HepG2 (cell line): ENCODE data around the gene MAP1LC3B. TPM values are rescaled to one million over a fixed set of nuclear protein-coding genes. Genes with fewer than 3 reads are reported as not detected.

ENCODE experiments used
- ATAC-seq: fragments of 200-7000 bp; cut with Tn5 transposase; 3 replicates; pipeline ENCODE4 v1.9.1; 2020; ENCODE audit warnings: mild to moderate bottlenecking, moderate library complexity
- BruUV-seq: library from RNA; stranded (reverse); fragments of 400-500 nt; replicated peaks from 2 replicates; lab custom pipeline; 2021; lab: Mats Ljungman, UMichigan
- CTCF ChIA-PET: fragments of 300-600 bp; formaldehyde crosslinking; extraction: SDS; loops from one replicate; lab custom pipeline; 2021; ENCODE audit warnings: low total read pairs, inconsistent platforms, low intra/inter-chr PET ratio; lab: Yijun Ruan, JAX
- POLR2A ChIA-PET: fragments of 350-600 bp; sonication (Branson Sonifier 250); formaldehyde crosslinking; loops from one replicate; lab custom pipeline; 2020; ENCODE audit warnings: antibody characterized with exemption, inconsistent platforms; lab: Yijun Ruan, JAX
- DNase-seq: peaks from one replicate; pipeline ENCODE4 v3.0.0-alpha.2; 2015; ENCODE audit warnings: low spot score
- FAIRE-seq: peaks from 3 replicates; lab custom pipeline; 2011; peaks lifted over from hg19 to GRCh38; lab: Jason Lieb, UNC
- H2AFZ ChIP-seq: one replicate; pipeline ENCODE4 v1.6.1; 2011; ENCODE audit warnings: low read length, inconsistent platforms
- H3K27ac ChIP-seq: fragments of 300-600 bp; 3 replicates; pipeline ENCODE4 v1.8.0; 2011; ENCODE audit warnings: mixed run types, mild to moderate bottlenecking, mixed read lengths, low read length, inconsistent platforms; ENCODE audit not compliant: insufficient read depth; ENCODE audit errors: extremely low read length
- H3K27me3 ChIP-seq, 2 experiments: fragments of 200-600 bp in 1 of 2; 2 replicates in 1 of 2; 3 replicates in 1 of 2; pipeline versions ENCODE4 v1.6.0 to v1.8.0; 2011; ENCODE audit warnings: low read length in 2 of 2, mild to moderate bottlenecking in 2 of 2, moderate library complexity in 2 of 2, inconsistent platforms in 1 of 2; ENCODE audit not compliant: insufficient read depth in 2 of 2, control insufficient read depth in 1 of 2
- H3K36me3 ChIP-seq, 2 experiments: fragments of 200-600 bp in 1 of 2; replicated peaks in 1 of 2; 2 replicates in 1 of 2; 3 replicates in 1 of 2; pipeline versions ENCODE4 v1.5.1 to v1.8.0; 2011; ENCODE audit warnings: low read length in 2 of 2, inconsistent platforms in 1 of 2; ENCODE audit not compliant: insufficient read depth in 2 of 2, control insufficient read depth in 1 of 2
- H3K4me1 ChIP-seq: 2 replicates; pipeline ENCODE4 v1.5.1; 2012; ENCODE audit warnings: low read length, inconsistent platforms; ENCODE audit not compliant: insufficient read depth
- H3K4me2 ChIP-seq: 2 replicates; pipeline ENCODE4 v1.6.0; 2011; ENCODE audit warnings: low read depth, low read length, inconsistent platforms
- H3K4me3 ChIP-seq, 3 experiments: fragments of 200-600 bp in 1 of 3; sonication (generic), shearing (Covaris generic) in 1 of 3; replicated peaks in 1 of 3; 2 replicates each; pipeline ENCODE4 v1.5.1; 2011 to 2016; ENCODE audit warnings: low read length in 3 of 3, inconsistent platforms in 2 of 3, low read depth in 2 of 3, mild to moderate bottlenecking in 2 of 3, control low read depth in 1 of 3, mixed read lengths in 1 of 3; ENCODE audit not compliant: insufficient read depth in 1 of 3
- H3K79me2 ChIP-seq: one replicate; pipeline ENCODE4 v1.6.1; 2011; ENCODE audit warnings: low read length, inconsistent platforms; ENCODE audit not compliant: insufficient read depth
- H3K9ac ChIP-seq: 2 replicates; pipeline ENCODE4 v1.6.0; 2011; ENCODE audit warnings: mild to moderate bottlenecking, low read depth, low read length, inconsistent platforms; ENCODE audit not compliant: insufficient read depth
- H3K9me3 ChIP-seq: 2 replicates; pipeline ENCODE4 v1.5.1; 2012; ENCODE audit warnings: mild to moderate bottlenecking, low read length
- H4K20me1 ChIP-seq: 2 replicates; pipeline ENCODE4 v1.6.0; 2011; ENCODE audit warnings: inconsistent platforms, mild to moderate bottlenecking, low read length, moderate library complexity; ENCODE audit not compliant: insufficient read depth
- MAFF ChIP-seq: IDR thresholded peaks from 2 replicates; pipeline ENCODE4 v1.6.1; 2011; ENCODE audit warnings: low read depth, low read length, improper control_type of control experiment
- MAFK ChIP-seq, 2 experiments: IDR thresholded peaks in 1 of 2; conservative IDR thresholded peaks in 1 of 2; 2 replicates each; pipeline ENCODE4 v1.6.1; 2011; ENCODE audit warnings: improper control_type of control experiment in 2 of 2, low read length in 2 of 2
- POLR2G ChIP-seq: fragments of 200-400 bp; formaldehyde crosslinking; IDR thresholded peaks from 2 replicates; pipeline ENCODE4 v1.6.1; 2018; ENCODE audit warnings: mild to moderate bottlenecking, low read depth, low read length, moderate library complexity
- TEAD2 ChIP-seq: sonication (generic); formaldehyde crosslinking; IDR thresholded peaks from 2 replicates; pipeline ENCODE4 v1.9.0; 2021; ENCODE audit warnings: missing genetic modification reagents
- ZNF567 ChIP-seq: sonication (generic); formaldehyde crosslinking; IDR thresholded peaks from 2 replicates; pipeline ENCODE4 v1.8.1; 2023; ENCODE audit warnings: mild to moderate bottlenecking, missing genetic modification reagents, borderline replicate concordance
- WGBS: methylation state at CpG from one replicate; pipeline ENCODE4 v1.1.6; 2017; ENCODE audit warnings: low lambda C conversion rate; 5-methylcytosine and 5-hydroxymethylcytosine counted together
- in situ Hi-C: cut with HindIII; loops from 2 replicates; pipeline ENCODE4 v1.10.0; 2017; ENCODE audit warnings: low pct_unique_long_range_greater_than_20kb; ENCODE audit not compliant: extremely low pct_ligation_motif_present
- intact Hi-C: fragments of 100-400 bp; cut with micrococcal nuclease; formaldehyde crosslinking; loops from one replicate; pipeline ENCODE4 v1.10.0; 2022; ENCODE audit not compliant: unreplicated experiment
- polyA plus RNA-seq, 8 experiments: library from polyadenylated mRNA; depleted of rRNA in 3 of 8; stranded (reverse) in 7 of 8; unstranded in 1 of 8; fragments of >200 nt; fragmentation: Illumina TruSeq in 4 of 8; extraction: Trizol in 4 of 8; gene quantifications; 2 replicates each; pipeline versions ENCODE4 v1.2.1 to v1.2.3, GENCODE V29; 2011 to 2016; ENCODE audit warnings: low read depth in 4 of 8, missing spikeins in 1 of 8, mixed read lengths in 1 of 8; ENCODE audit not compliant: insufficient read depth in 1 of 8
- total RNA-seq, 5 experiments: library from RNA; depleted of rRNA; stranded (reverse); fragments of >200 nt; fragmentation: Illumina TruSeq; extraction: Trizol; gene quantifications; 2 replicates each; pipeline ENCODE4 v1.2.3, GENCODE V29; 2016; ENCODE audit warnings: low read depth in 1 of 5
- TF ChIP-seq, protein P1 (sequence below): sonication (generic); formaldehyde crosslinking; IDR thresholded peaks from 2 replicates; pipeline ENCODE4 v1.5.1; 2020; ENCODE audit warnings: mild to moderate bottlenecking, missing genetic modification reagents, moderate library complexity

Gene MAP1LC3B
- total and polyA plus RNA-seq, 2 of the 13 experiments (the other 11 are each of a cell fraction or from before 2014, with no cell fraction given): 15.7 to 37.4 TPM

DNA sequence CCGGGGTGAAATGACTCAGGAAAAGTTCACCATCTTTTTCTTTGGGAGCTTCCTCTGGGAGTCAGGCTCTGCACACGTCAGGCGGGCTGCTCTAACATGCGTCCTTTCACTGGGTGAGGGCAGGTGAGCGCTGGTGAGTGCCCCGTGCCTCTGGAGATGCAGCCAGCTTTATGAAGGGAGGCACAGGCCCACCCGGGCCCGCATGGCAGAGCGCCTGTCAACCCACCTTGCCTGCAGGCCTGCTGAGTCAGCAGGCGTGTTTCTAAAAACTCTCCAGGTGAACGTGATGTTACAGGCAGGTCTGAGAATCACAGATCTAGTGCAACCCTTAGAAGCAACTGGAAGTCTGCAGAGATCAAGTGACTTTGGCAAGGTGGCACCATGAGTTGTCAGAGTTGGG, 18.4 kb downstream of the MAP1LC3B start:
- intact Hi-C loops (no loop called here), in situ Hi-C loops (no loop called here)
- no peak for DNase-seq
- H2AFZ ChIP-seq: no peak overlapping the region
- H3K27me3 ChIP-seq: no peaks in the 10 kb centered on the region
- POLR2A ChIA-PET: no interaction called here
- H3K9ac ChIP-seq: no peak overlapping the region
- H3K9me3 ChIP-seq: no peaks in the 10 kb centered on the region
- H3K79me2 ChIP-seq: no peaks in the 10 kb centered on the region
- H3K4me1 ChIP-seq: no peaks in the 10 kb centered on the region
- BruUV-seq: no TSS peak
- FAIRE-seq: no peak
- peaks cover under 1% of the 10 kb centered on the region; the same call in 1 of the 2 replicates for H4K20me1 ChIP-seq
- no peak overlapping the region for H3K27ac ChIP-seq
- no peak for TF ChIP-seq TEAD2 (CRISPR knock-in tag)
- peak; percentile 57 for TF ChIP-seq MAFF
- no peak for TF ChIP-seq ZNF567
- TF ChIP-seq, protein P1, sequence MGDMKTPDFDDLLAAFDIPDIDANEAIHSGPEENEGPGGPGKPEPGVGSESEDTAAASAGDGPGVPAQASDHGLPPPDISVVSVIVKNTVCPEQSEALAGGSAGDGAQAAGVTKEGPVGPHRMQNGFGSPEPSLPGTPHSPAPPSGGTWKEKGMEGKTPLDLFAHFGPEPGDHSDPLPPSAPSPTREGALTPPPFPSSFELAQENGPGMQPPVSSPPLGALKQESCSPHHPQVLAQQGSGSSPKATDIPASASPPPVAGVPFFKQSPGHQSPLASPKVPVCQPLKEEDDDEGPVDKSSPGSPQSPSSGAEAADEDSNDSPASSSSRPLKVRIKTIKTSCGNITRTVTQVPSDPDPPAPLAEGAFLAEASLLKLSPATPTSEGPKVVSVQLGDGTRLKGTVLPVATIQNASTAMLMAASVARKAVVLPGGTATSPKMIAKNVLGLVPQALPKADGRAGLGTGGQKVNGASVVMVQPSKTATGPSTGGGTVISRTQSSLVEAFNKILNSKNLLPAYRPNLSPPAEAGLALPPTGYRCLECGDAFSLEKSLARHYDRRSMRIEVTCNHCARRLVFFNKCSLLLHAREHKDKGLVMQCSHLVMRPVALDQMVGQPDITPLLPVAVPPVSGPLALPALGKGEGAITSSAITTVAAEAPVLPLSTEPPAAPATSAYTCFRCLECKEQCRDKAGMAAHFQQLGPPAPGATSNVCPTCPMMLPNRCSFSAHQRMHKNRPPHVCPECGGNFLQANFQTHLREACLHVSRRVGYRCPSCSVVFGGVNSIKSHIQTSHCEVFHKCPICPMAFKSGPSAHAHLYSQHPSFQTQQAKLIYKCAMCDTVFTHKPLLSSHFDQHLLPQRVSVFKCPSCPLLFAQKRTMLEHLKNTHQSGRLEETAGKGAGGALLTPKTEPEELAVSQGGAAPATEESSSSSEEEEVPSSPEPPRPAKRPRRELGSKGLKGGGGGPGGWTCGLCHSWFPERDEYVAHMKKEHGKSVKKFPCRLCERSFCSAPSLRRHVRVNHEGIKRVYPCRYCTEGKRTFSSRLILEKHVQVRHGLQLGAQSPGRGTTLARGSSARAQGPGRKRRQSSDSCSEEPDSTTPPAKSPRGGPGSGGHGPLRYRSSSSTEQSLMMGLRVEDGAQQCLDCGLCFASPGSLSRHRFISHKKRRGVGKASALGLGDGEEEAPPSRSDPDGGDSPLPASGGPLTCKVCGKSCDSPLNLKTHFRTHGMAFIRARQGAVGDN: peak; percentile 6; the same call in 1 of the 2 replicates
- 0 out of 2 replicates have a peak, but pooled peaks have one; percentile 24 for TF ChIP-seq POLR2G
- peak; percentile 79 to 82 for TF ChIP-seq MAFK (conservative IDR thresholded peaks at IDR 0.05 in 1 of 2, IDR thresholded peaks at IDR 0.05 in 1 of 2; ENCODE audit: low read length in 2 of 2)
- H3K4me3 ChIP-seq: no peak overlapping the region
- ATAC-seq: no peak
- WGBS: 98% methylated on average over 11 of the region's 11 CpGs
- peaks cover 38 to 65% of the 10 kb centered on the region in 2 experiments for H3K36me3 ChIP-seq
- CTCF ChIA-PET: no interaction called here
- no peak overlapping the region for H3K4me2 ChIP-seq
